BE2C (cell line): Measurements from ENCODE around the gene DUOX2.

Experiments
- DNase-seq: peaks from one replicate; pipeline ENCODE4 v3.0.0-alpha.2; 2020
- H3K27me3 ChIP-seq: fragments of 250-450 bp; sonication (Bioruptor Pico); 2 replicates; pipeline ENCODE4 v1.5.1; 2020; ENCODE audit warnings: mild to moderate bottlenecking
- H3K36me3 ChIP-seq: fragments of 250-450 bp; sonication (Bioruptor Pico); 2 replicates; pipeline ENCODE4 v1.5.1; 2020; ENCODE audit warnings: mild to moderate bottlenecking
- H3K4me1 ChIP-seq: fragments of 250-450 bp; sonication (Bioruptor Pico); 2 replicates; pipeline ENCODE4 v1.5.1; 2020
- H3K4me3 ChIP-seq: 2 replicates; pipeline ENCODE4 v1.5.1; 2011; ENCODE audit warnings: low read depth, low read length
- H3K9me3 ChIP-seq: fragments of 250-450 bp; sonication (Bioruptor Pico); 2 replicates; pipeline ENCODE4 v1.5.1; 2020
- CTCF ChIP-seq: IDR thresholded peaks from 2 replicates; pipeline ENCODE4 v1.5.1; 2012; ENCODE audit warnings: mild to moderate bottlenecking, low read depth, low read length

Gene DUOX2

GRCh38 chr15:45141386-45141785 lies 27.4 kb upstream of the DUOX2 start:
- TF ChIP-seq CTCF: no peak
- Histone ChIP-seq H3K36me3 (no peaks in the 10 kb centered on the region), H3K4me3 (no peak overlapping the region), H3K27me3 (no peaks in the 10 kb centered on the region), H3K4me1 (no peaks in the 10 kb centered on the region; the same call in 1 of the 2 replicates), H3K9me3 (no peaks in the 10 kb centered on the region)
- no peak for DNase-seq

GRCh38 chr15:45140557-45141250 lies 26.7 kb upstream of the DUOX2 start:
- Histone ChIP-seq H3K4me3 (no peak overlapping the region), H3K9me3 (no peaks in the 10 kb centered on the region), H3K4me1 (no peaks in the 10 kb centered on the region; the same call in 1 of the 2 replicates), H3K36me3 (no peaks in the 10 kb centered on the region), H3K27me3 (no peaks in the 10 kb centered on the region)
- DNase-seq: no peak
- TF ChIP-seq CTCF: no peak

GRCh38 chr15:45139770-45140169 lies 25.8 kb upstream of the DUOX2 start:
- Histone ChIP-seq H3K36me3 (no peaks in the 10 kb centered on the region), H3K4me3 (no peak overlapping the region), H3K4me1 (no peaks in the 10 kb centered on the region; the same call in 1 of the 2 replicates), H3K9me3 (no peaks in the 10 kb centered on the region), H3K27me3 (no peaks in the 10 kb centered on the region)
- DNase-seq: no peak
- TF ChIP-seq CTCF: no peak

- Histone ChIP-seq H3K9me3 (no peaks in the 10 kb centered on the region), H3K4me1 (no peaks in the 10 kb centered on the region; the same call in none of the 2 replicates), H3K36me3 (no peaks in the 10 kb centered on the region), H3K4me3 (no peak overlapping the region), H3K27me3 (no peaks in the 10 kb centered on the region)
- no peak for DNase-seq
- no peak for TF ChIP-seq CTCF
Observed at GRCh38 chr15:45138814-45139765, 25.1 kb upstream of the DUOX2 start.

- H3K4me1 ChIP-seq: peaks cover 10% of the 10 kb centered on the region
- H3K27me3 ChIP-seq: no peaks in the 10 kb centered on the region; the same call in 1 of the 2 replicates
- DNase-seq: no peak
- TF ChIP-seq CTCF: no peak
- H3K4me3 ChIP-seq: no peak overlapping the region
- H3K36me3 ChIP-seq: no peaks in the 10 kb centered on the region
- H3K9me3 ChIP-seq: no peaks in the 10 kb centered on the region
Observed at GRCh38 chr15:45137703-45138102, 23.7 kb upstream of the DUOX2 start.
